ENCODE data around the gene RTL5.
"Not testable (repeated sequence)": the region's sequence is repeated elsewhere in the genome, so short reads cannot be mapped to it uniquely, and the experiment has no call there.

RTL5 gene

DNA sequence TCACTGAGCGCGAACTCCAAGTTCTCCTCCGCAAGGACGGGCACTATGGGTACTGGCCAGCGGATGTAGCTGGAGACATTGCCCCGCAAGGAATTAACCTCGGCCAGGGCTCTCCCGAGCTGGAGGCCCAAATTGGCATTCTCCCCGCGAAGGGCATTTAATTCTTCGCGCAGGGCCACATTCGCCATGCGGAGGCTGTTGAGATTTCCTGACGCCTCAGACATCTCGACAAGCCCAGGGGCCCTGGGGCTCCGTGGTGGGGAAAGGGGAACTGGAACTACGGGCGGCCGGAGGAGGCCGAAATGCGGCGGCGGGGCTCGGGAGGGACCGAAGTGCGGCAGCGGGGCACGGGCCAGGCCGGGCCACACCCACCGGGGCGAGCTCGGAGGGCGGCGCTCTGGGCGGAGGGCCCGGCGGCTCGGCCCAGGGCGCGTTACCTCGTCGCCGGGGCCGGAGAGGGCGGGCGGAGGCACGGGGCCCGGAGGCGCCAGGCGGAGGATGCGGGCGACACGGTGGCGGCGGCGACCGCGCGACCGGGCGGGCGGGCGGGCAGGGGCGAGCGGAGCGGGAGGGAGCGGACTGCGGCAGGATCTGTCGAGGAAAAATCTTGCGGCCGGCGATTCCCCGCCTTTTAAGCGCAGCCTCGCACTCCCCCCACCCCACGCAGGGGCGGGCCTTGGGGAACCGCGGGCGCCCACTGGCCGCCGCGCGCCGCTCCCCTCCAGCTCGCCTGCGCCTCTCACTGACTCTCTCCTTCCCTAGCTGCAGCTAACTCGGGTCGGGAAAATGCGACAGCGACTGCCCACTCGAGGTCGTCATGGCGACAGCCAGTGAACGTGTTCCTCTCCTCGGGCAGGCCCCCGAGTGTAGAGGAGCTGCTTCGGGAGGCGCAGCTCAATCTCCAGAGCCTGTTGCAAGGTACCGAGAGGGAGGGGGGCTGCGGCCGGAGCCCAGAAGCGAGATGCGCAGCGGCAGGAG, at the start of gene RTL5:
TSS of gene RTL5 (minus strand) at position 599 of the 978 bp plus-strand sequence.
- peak; percentile 71 for DNase-seq

DNA sequence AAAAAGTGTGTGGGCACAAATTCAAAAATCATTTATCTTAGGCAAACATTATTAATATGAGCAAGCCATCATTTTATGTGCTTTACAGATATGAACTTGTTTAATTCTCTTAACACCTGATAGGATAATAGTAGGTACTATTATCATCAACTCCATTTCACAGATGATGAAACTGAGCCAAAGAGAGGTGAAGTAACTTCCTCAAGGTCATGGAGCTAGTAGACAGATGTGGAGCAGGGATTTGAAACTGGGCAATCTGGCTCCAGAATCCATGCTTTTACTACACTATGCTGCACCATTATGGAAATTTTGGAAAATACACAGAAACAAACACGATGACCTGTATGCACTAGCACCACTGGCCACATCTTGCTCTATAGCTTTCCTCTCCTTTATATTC, 48.8 kb upstream of the RTL5 start:
- no peak for DNase-seq

DNA sequence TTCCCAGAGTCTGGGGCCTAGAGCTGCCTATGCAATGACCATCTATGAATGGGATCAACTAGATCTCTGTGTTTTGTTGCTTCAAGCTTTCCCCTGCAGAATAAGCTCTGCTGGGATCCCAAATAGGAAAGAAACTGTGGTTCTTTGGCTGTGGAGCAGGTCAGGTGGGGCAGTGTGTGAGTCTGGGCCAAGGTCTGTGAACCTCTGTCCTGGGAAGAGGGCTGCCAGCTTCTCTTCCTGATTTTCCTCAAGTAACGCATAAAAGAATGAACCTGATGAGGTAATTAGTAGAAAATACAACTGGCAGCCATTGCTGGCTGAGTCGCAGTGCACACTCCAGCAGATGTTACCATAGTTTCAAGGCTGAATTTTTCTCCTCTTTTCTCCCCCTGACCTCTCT, 45.3 kb upstream of the RTL5 start:
- no peak for DNase-seq

DNA sequence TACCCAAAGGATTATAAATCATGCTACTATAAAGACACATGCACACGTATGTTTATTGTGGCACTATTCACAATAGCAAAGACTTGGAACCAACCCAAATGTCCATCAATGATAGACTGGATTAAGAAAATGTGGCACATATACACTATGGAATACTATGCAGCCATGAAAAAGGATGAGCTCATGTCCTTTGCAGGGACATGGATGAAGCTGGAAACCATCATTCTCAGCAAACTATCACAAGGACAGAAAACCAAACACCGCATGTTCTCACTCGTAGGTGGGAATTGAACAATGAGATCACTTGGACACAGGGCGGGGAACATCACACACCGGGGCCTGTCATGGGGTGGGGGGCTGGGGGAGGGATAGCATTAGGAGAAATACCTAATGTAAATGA, 44.6 kb upstream of the RTL5 start:
- not testable (repeated sequence) for DNase-seq

DNA sequence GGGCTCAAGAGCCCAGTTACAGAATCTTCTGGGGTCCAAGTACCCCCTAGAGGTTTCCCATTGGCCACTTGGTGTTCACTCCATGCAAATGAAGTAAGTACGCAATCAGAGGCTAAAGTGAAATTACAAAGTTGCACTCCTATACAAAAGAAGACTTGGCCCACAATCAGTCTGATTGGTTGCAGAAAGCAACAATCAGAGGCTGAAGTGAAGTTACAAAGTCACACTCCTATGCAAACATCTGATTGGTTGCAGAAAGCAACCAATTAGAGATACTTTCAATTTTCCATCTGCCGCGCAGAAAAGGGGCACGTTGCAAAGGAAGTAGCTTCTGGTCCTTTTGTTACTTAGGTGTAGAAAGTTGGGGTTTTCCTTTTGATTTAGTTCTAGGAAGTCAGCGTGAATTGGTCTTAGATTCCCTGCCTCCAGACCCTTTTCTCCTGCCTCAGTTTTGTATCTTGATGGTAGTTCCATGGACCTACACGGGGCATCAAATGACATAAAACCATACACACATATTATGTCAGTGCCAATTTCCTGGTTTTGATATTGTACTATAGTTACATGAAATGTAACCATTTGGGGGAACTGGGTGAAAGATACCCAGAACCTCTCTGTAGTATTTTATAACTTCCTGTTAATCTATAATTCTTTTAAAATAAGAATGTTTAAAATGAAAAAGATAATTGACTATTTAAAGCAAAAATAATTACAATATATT, 37.5 kb upstream of the RTL5 start:
- DNase-seq, result no peak

DNA sequence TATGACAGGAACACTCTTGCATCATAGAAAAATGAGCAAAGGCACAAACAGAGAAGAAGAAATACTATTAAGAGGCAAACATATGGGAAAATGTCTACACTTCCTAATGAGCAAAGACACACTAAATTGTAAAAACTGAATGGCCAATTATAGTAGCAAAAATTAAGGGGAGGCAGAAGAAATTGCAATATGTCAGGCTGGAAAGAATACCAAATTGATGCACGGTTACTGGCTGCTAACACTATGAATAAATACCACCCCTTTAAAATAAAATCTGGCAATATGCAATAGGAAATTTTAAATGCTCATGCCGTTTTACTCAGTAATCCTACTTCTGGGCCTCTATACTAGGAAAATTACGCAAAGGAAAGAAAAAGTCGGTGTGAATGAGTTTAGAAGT, 33.8 kb upstream of the RTL5 start:
- no peak for DNase-seq

DNA sequence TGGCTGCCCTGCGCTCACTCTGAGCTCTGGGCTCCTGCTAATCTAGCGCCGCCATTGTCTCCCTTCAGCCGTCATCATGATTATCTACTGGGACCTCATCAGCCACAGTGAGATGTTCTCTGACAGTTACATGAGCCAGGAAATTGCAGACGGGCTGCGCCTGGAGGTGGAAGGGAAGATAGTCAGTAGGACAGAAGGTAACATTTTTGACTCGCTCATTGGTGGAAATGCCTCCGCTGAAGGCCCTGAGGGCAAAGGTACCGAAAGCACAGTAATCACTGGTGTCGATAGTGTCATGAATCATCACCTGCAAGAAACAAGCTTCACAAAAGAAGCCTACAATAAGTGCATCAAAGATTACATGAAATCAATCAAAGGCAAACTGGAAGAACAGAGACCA, 28.1 kb upstream of the RTL5 start:
- DNase-seq, result no peak

DNA sequence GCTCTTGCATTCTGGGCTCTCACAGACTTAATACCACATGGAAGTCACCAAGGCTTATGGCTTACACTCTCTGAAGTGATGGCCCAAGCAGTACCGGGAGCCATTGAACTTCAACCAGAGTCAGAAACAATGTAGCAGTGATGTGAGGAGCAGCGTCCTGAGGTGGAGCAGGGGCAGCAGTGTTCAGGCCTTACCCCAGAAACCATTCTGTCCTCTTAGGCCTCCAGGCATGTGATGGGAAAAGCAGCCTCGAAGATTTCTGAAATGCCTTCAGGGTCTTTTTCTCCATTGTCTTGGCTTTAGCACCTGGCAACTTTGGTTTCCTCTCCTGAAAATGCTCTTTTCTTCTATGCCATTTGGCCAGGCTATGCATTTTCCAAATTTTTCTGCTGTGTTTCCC, 27.1 kb upstream of the RTL5 start:
- DNase-seq, result no peak

DNA sequence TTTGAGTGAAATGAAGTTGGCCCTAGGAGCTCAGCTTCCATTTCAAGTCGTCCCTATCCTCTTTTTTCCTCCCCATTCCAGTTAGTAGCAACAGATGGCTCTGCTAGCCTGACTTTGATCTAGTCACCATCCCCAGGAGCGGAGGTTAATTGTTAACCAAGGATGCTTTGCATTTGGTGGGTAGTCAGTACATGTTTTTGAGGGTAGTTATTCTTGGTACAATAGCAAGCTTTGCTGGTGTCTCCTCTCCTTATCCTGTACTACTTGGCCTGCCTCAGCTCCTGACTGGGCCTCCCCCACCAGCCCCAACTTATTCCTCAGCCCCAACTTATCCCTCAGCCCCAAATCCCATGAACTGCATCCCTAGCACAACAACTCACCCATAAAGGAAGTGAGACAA, 14.8 kb upstream of the RTL5 start:
- DNase-seq, result no peak

DNA sequence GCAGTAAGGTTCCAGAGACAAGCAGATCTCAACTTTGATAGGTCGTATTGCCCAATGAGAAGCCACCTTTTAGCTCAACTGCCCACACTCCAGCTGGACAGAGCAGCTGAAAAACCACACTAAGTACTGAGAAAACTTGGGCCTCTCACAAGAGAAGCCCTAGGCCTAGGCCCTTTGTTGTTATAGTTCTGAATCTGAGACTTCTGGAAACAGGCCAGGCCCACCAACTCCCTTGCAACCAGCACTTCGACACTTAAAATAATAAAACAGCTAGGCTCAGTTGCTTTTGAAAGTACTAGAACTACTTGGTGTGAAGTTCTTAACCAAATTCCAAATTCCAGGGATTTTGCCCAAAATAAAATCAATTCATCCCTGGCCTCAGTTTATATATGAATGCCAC, 13.5 kb upstream of the RTL5 start:
- no peak for DNase-seq

DNA sequence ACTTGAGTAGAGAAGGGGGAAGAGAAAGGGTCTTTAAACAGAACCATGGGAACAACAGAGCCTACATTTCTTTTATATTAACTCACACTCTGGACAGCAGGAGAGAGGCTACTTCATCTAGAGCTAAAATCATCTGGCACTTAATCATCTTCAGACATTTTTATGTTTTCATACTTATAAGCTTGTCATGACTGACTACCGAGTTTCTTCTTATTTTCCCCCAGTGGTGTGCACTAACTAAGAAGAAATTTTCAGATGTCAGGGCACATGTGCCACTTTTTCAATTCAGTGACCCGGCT, 11.8 kb upstream of the RTL5 start:
- DNase-seq, result no peak

DNA sequence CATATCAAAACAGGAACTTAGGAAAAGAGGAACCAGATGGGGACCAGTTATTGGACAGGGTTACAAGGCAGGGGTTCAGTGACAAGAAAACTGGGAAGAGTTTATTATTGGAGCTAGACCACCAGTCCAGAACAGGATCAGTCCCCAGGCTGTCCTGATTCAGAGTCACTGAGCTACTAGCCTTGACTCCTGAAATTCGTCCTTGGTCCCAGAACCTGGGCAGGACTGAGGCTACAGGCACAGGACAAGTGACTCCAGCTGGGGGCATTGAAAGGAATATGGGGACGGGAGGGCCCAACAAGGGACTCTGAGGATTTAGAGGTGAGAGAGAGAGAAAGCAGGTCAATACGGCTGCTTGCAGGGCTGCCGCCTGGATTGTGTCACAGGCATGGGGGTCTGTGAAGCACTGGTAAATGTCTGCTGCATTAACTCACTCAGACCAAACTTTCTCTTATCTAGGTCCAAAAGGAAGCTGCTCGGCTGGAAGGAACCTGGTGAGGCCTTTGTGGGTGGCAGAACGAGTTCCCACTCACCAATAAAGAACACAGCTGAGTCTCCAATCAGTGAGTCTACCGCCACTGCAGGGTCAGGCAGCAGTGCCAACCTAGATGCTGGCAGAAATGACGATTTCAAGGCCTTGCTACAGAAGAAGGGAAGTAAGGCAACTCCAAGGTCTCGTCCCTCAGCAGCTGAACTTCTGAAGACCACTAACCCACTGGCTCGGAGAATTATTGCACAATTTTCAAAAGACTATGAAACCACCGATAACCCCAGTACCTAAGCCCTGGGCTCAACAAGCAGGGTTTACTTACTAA, 11.3 kb upstream of the RTL5 start:
- no peak for DNase-seq

DNA sequence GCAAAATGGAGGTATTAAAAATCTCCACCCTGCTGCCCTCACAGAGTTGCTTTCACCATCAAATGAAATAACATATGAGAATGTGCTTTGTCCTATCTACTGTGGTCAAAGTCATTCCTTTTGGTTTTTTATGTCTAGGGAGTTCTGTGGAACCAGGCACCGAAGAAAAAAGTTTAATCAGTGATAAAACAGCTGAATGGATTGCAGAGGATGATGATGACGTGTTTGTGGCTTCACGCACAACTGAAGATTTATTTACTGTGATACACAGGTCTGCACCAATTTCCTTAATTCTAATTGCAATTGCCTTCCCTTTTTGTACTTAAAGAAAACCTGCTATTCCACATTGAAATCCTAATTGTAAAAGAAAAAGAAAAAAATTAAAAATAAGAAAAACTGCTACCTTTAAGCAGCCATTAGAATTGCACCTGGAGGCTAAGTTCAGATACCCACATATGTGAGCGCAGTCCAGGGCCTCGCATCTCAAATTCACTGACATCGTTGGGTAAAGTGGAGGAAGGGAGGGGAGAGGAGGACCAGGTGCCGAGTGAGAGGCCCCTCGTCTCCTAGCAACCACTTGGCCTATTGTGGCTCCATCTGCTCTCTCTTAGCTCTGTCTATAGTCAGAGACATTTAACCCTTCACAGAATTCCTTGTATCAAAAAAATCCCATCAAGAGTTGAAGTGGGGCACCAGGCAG, 10.5 kb upstream of the RTL5 start:
- peak; percentile 88 for DNase-seq

DNA sequence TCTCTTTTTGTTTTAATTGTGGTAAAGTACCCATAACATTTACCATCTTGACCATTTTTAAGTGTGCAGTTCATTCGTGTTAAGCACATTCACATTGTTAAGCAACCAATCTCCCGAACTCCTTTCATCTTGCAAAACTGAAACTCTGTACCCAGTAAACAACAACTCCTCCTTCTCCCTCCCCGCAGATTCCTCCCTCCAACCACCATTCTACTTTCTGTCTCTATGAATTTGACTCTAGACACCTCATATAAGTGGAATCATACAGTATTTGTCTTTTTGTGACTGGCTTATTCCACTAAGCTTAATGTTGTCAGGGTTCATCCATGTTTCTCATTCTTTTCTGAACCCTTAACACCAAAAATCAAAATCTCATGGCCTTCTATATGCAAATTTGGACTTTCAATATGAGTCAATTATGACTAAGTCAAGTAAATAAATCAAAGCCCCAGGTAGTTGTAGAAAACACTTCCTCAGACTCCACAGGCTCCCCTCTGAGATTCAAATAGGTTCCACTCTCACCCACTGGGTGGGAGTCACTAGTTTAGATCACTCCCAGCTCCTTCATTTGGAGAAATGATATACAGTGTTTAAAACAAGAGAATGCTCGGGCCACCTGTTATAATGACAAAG, 9.8 kb upstream of the RTL5 start:
- DNase-seq, result no peak

DNA sequence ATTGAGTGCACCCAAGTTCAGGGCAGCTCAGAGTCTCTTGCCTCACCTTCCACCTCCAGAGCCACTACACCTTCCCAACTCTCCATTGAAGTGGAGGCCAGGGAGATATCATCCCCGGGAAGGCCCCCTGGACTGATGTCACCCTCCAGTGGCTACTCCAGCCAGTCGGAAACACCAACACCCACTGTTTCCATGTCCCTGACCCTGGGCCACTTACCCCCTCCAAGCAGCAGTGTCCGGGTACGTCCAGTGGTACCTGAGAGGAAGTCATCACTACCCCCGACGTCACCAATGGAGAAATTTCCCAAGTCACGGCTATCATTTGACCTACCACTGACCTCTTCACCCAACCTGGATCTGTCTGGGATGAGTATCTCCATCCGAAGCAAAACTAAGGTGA, 7.8 kb upstream of the RTL5 start:
- no peak for DNase-seq

DNA sequence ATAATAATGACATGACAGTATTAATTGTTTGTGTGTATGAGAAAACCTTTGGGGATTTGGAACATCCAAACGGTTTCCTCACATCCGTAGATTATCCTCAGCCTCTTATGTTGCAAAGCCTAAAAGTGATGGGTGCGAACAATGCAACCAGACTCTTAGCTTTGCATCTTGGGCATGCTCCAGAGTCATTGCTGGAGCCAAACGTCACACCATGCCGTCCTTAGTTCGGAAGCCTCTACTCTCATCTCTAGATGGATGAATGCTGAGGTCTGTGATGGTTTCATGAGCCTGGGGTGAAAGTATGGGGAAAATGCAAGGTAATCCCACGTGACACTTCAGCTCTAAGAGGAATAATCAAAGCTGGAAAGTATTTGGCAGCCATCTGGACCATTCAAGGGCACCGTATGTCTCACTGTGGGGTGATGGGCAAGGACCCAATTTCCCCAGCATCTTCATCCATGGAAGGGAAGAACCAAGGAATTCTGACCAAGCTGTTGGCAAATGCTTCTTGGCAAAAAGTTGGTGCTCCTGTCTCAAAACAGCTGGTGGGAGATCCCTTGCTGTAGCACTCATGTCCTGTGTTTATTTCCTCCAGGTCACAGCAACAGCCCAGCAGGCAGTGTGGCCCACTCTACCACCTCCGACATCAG, 6.3 kb upstream of the RTL5 start:
- DNase-seq, result no peak

DNA sequence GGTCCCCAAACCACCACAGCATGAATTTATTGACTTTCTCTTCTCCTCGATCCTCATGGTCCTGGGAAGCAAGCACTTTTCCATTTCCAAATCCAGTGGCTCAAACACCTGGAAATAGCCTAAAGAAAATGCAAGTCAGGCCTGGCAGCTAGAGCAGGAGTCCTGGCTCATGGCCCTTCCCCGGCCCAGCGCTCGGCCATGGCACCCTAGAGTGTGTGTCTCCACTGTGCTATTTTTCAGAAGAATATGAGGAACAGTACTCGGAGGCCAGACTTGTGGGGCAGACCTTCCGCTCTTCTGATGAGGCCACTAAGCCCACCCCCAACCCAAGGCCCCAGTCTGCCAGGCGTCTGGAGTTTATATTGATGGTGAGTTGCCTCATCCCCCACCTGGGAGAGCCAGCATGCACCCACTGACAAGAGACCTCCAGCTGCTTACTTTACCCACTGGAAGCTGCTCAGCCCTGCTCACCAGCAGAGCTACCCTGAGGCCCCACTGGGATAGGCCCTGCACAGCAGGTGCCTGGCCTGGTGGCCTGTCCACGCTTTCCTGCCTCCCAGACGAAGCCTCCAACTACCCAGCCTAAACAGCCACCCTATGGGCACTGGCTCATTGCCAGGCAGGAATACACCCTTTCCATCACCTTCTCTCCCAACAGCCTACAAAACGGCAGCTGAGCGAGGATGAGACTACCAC, 2.3 kb upstream of the RTL5 start:
- DNase-seq, result no peak

DNA sequence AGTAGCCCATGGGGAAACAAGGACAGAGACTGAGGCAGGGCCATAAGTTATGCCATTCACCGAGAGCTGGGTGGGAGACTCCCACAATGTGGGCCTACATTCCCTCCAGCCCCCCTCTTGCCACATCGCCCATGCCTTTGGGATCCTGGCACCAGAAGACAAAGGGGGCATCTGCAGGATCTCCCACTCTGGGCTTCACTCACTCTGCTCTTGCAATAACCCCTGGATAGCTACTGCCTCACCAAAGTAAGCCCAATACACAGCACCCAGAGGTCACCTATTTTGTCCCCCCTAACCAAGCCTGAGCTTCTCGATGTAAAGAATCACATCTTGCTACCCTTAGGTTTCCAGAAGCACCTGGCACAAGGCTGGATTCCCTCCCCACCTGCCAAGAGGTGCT, 741 bp upstream of the RTL5 start:
- DNase-seq, result no peak

DNA sequence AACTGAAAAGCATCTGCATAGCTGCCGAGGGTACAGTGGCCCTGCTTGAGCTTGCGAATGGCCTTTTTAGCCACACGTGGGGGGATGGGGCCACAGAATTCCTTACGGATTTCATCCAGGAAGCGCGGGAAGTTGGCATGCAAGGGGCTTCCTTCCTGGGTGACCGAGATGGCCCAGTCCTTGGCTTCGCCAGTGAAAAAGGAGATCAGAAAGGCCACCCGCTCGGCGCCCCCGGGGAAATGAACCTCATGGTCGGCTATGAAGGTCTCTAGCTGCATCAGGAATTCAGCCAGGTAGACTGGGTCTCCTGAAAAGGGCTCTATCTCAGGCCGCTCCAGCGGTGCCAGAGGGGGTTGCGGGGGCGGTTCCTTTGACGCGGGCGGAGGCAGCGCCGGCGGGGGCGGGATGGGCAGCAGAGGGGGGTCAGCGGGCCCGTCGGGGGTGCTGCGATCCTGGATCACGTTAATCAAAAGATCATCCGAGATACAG, 909 bp downstream of the RTL5 start:
- DNase-seq, result no peak

DNA sequence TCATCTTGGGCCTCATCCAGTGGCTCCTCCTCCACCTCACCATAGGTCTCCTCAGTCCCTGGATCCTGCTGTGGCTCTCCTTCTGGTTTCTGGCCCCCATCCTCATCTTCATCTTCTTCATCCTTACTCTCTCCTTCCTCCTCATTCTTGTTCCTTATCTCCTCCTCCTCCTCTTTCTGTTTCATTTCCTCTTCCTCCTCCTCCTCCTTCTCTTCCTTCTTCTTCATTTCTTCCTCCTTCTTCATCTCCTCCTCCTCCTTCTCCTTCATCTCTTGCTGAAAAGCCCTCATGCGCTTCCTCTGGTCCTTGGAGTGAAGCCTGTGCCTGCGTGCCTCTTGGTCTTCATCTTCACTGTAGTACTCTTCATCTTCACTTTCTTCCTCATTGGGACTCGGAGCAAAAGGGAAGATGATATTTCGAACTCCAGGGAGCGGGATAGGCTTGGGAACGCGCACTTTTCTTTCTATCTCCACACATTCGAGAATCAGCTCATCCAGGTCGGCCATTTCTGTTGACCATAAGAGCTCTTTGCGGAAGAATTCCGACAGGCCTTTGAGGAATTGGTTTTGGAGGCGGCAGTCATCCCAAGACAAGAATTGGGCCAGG, 1.5 kb downstream of the RTL5 start:
- no peak for DNase-seq

DNA sequence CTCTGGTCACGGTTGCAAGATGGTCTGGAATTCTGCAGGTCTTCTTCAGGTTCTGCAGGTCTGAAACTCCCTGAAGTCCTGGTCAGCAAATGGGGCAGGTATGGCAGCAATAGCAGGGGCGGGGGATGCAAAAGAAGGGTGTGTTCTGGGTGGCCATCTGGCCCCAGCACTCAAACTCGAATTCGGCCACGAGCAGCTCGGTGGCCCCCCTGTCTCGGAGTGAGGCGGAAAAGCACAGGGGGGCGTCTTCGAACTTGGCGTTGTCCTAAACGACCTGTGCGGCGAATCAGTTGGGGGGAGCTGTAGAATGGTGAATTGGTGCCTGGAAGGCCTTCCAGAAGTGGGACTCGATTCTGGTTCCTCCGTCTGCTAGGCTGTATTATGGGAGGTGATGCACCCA, 2.1 kb downstream of the RTL5 start:
- no peak for DNase-seq
